HepG2 (cell line): Measurements from ENCODE around the gene PLB1. TPM values are rescaled to one million over a fixed set of nuclear protein-coding genes. Genes with fewer than 3 reads are reported as not detected.

Source experiments
- ETS1 ChIP-seq: sonication (generic); formaldehyde crosslinking; IDR thresholded peaks from 2 replicates; pipeline ENCODE4 v1.4.0; 2020; ENCODE audit warnings: missing genetic modification reagents
- FOSL2 ChIP-seq: sonication (generic); formaldehyde crosslinking; IDR thresholded peaks from 2 replicates; pipeline ENCODE4 v1.4.0; 2020; ENCODE audit warnings: missing genetic modification reagents
- GABPA ChIP-seq, 2 experiments: IDR thresholded peaks; 2 replicates each; pipeline ENCODE4 v1.6.1; 2011 to 2016; ENCODE audit warnings: low read depth in 2 of 2, low read length in 1 of 2, missing biosample characterization in 1 of 2, missing genetic modification characterization in 1 of 2
- IRF2 ChIP-seq: IDR thresholded peaks from 2 replicates; pipeline ENCODE4 v1.6.1; 2018; ENCODE audit warnings: missing genetic modification reagents, missing compliant biosample characterization
- KLF16 ChIP-seq, 2 experiments: sonication (generic) in 1 of 2; formaldehyde crosslinking in 1 of 2; IDR thresholded peaks; 2 replicates each; pipeline versions ENCODE4 v1.6.1 to v1.8.0; 2016 to 2023; ENCODE audit warnings: missing genetic modification reagents in 2 of 2, missing compliant biosample characterization in 1 of 2
- MAZ ChIP-seq, 2 experiments: sonication (generic) in 1 of 2; formaldehyde crosslinking in 1 of 2; IDR thresholded peaks; 2 replicates each; pipeline versions ENCODE4 v1.5.0 to v1.6.1; 2012 to 2020; ENCODE audit warnings: low read depth in 2 of 2, mild to moderate bottlenecking in 2 of 2, borderline replicate concordance in 1 of 2, improper control_type of control experiment in 1 of 2, low read length in 1 of 2, missing genetic modification reagents in 1 of 2, moderate library complexity in 1 of 2
- MYC ChIP-seq: sonication (generic); formaldehyde crosslinking; IDR thresholded peaks from 2 replicates; pipeline ENCODE4 v1.9.0; 2021; ENCODE audit warnings: missing genetic modification reagents, borderline replicate concordance
- RAD21 ChIP-seq: fragments of 450-650 bp; formaldehyde crosslinking; IDR thresholded peaks from 2 replicates; pipeline ENCODE4 v1.5.0; 2020; ENCODE audit warnings: mild to moderate bottlenecking
- RELA ChIP-seq: sonication (generic); formaldehyde crosslinking; IDR thresholded peaks from 2 replicates; pipeline ENCODE4 v1.4.0; 2020; ENCODE audit warnings: missing genetic modification reagents
- SETDB1 ChIP-seq: sonication (generic); formaldehyde crosslinking; IDR thresholded peaks from 2 replicates; pipeline ENCODE4 v1.5.1; 2020; ENCODE audit warnings: missing genetic modification reagents, mild to moderate bottlenecking, borderline replicate concordance
- SP4 ChIP-seq: sonication (generic); formaldehyde crosslinking; IDR thresholded peaks from 2 replicates; pipeline ENCODE4 v1.8.1; 2023; ENCODE audit warnings: mild to moderate bottlenecking, missing genetic modification reagents
- SP5 ChIP-seq: IDR thresholded peaks from 2 replicates; pipeline ENCODE4 v1.6.1; 2016; ENCODE audit warnings: low read depth, borderline replicate concordance
- XRCC5 ChIP-seq: fragments of 200-400 bp; formaldehyde crosslinking; optimal IDR thresholded peaks from 2 replicates; pipeline ENCODE3; 2017; ENCODE audit warnings: mild to moderate bottlenecking, low read length
- YEATS2 ChIP-seq: sonication (generic); formaldehyde crosslinking; IDR thresholded peaks from 2 replicates; pipeline ENCODE4 v1.4.0; 2020; ENCODE audit warnings: missing genetic modification reagents, borderline replicate concordance
- ZNF205 ChIP-seq: IDR thresholded peaks from 2 replicates; pipeline ENCODE4 v1.6.1; 2018; ENCODE audit warnings: missing biosample characterization, missing genetic modification reagents
- ZNF550 ChIP-seq: sonication (generic); formaldehyde crosslinking; IDR thresholded peaks from 2 replicates; pipeline ENCODE4 v1.4.0; 2020; ENCODE audit warnings: mild to moderate bottlenecking, missing genetic modification reagents, borderline replicate concordance
- polyA plus RNA-seq, 8 experiments: library from polyadenylated mRNA; depleted of rRNA in 3 of 8; stranded (reverse) in 7 of 8; unstranded in 1 of 8; fragments of >200 nt; fragmentation: Illumina TruSeq in 4 of 8; extraction: Trizol in 4 of 8; gene quantifications; 2 replicates each; pipeline versions ENCODE4 v1.2.1 to v1.2.3, GENCODE V29; 2011 to 2016; ENCODE audit warnings: low read depth in 4 of 8, missing spikeins in 1 of 8, mixed read lengths in 1 of 8; ENCODE audit not compliant: insufficient read depth in 1 of 8
- total RNA-seq, 5 experiments: library from RNA; depleted of rRNA; stranded (reverse); fragments of >200 nt; fragmentation: Illumina TruSeq; extraction: Trizol; gene quantifications; 2 replicates each; pipeline ENCODE4 v1.2.3, GENCODE V29; 2016; ENCODE audit warnings: low read depth in 1 of 5
- TF ChIP-seq, protein P1 (sequence below): IDR thresholded peaks from 2 replicates; pipeline ENCODE4 v1.6.1; 2016; ENCODE audit warnings: low read depth, control low read depth
- TF ChIP-seq, protein P2 (sequence below): sonication (generic); formaldehyde crosslinking; IDR thresholded peaks from 2 replicates; pipeline ENCODE4 v1.5.0; 2020; ENCODE audit warnings: mild to moderate bottlenecking, missing genetic modification reagents, borderline replicate concordance
- TF ChIP-seq, protein P3 (sequence below): sonication (generic); formaldehyde crosslinking; IDR thresholded peaks from 2 replicates; pipeline ENCODE4 v1.5.1; 2020; ENCODE audit warnings: missing genetic modification reagents, mild to moderate bottlenecking, borderline replicate concordance

Gene PLB1
- total and polyA plus RNA-seq, 2 of the 13 experiments (the other 11 are each of a cell fraction or from before 2014, with no cell fraction given): 0.20 to 1.8 TPM

- TF ChIP-seq, protein P1, sequence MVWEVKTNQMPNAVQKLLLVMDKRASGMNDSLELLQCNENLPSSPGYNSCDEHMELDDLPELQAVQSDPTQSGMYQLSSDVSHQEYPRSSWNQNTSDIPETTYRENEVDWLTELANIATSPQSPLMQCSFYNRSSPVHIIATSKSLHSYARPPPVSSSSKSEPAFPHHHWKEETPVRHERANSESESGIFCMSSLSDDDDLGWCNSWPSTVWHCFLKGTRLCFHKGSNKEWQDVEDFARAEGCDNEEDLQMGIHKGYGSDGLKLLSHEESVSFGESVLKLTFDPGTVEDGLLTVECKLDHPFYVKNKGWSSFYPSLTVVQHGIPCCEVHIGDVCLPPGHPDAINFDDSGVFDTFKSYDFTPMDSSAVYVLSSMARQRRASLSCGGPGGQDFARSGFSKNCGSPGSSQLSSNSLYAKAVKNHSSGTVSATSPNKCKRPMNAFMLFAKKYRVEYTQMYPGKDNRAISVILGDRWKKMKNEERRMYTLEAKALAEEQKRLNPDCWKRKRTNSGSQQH (CRISPR knock-in tag): peak; percentile 91
- TF ChIP-seq ETS1 (CRISPR knock-in tag) (no peak), MYC (CRISPR knock-in tag) (peak; percentile 57; the same call in 1 of the 2 replicates), GABPA (IDR thresholded peaks at IDR 0.05; ENCODE audit: low read depth, low read length) (no peak; the same call in 1 of the 2 replicates), GABPA (CRISPR knock-in tag; IDR thresholded peaks at IDR 0.05; ENCODE audit: low read depth) (peak; percentile 81), KLF16 (CRISPR knock-in tag; IDR thresholded peaks at IDR 0.05) (peak in 1 of 2 experiments; percentile 21; a peak in 2 of 4 replicates), RAD21 (peak; percentile 90), SP5 (CRISPR knock-in tag) (peak; percentile 90), MAZ (IDR thresholded peaks at IDR 0.05; ENCODE audit: borderline replicate concordance, low read depth, low read length) (0 out of 2 replicates have a peak, but pooled peaks have one; percentile 45), MAZ (CRISPR knock-in tag; IDR thresholded peaks at IDR 0.05; ENCODE audit: low read depth) (peak; percentile 75; the same call in 1 of the 2 replicates), ZNF205 (CRISPR knock-in tag) (0 out of 2 replicates have a peak, but pooled peaks have one; percentile 14), YEATS2 (CRISPR knock-in tag) (peak; percentile 76; the same call in 1 of the 2 replicates), SP4 (CRISPR knock-in tag) (peak; percentile 52; the same call in 1 of the 2 replicates), IRF2 (CRISPR knock-in tag) (peak; percentile 39), ZNF550 (CRISPR knock-in tag) (no peak), XRCC5 (peak; percentile 69), RELA (CRISPR knock-in tag) (no peak), SETDB1 (CRISPR knock-in tag) (no peak), FOSL2 (CRISPR knock-in tag) (peak; percentile 92)
- TF ChIP-seq, protein P2, sequence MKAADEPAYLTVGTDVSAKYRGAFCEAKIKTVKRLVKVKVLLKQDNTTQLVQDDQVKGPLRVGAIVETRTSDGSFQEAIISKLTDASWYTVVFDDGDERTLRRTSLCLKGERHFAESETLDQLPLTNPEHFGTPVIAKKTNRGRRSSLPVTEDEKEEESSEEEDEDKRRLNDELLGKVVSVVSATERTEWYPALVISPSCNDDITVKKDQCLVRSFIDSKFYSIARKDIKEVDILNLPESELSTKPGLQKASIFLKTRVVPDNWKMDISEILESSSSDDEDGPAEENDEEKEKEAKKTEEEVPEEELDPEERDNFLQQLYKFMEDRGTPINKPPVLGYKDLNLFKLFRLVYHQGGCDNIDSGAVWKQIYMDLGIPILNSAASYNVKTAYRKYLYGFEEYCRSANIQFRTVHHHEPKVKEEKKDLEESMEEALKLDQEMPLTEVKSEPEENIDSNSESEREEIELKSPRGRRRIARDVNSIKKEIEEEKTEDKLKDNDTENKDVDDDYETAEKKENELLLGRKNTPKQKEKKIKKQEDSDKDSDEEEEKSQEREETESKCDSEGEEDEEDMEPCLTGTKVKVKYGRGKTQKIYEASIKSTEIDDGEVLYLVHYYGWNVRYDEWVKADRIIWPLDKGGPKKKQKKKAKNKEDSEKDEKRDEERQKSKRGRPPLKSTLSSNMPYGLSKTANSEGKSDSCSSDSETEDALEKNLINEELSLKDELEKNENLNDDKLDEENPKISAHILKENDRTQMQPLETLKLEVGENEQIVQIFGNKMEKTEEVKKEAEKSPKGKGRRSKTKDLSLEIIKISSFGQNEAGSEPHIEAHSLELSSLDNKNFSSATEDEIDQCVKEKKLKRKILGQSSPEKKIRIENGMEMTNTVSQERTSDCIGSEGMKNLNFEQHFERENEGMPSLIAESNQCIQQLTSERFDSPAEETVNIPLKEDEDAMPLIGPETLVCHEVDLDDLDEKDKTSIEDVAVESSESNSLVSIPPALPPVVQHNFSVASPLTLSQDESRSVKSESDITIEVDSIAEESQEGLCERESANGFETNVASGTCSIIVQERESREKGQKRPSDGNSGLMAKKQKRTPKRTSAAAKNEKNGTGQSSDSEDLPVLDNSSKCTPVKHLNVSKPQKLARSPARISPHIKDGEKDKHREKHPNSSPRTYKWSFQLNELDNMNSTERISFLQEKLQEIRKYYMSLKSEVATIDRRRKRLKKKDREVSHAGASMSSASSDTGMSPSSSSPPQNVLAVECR (CRISPR knock-in tag): peak; percentile 81
- TF ChIP-seq, protein P3, sequence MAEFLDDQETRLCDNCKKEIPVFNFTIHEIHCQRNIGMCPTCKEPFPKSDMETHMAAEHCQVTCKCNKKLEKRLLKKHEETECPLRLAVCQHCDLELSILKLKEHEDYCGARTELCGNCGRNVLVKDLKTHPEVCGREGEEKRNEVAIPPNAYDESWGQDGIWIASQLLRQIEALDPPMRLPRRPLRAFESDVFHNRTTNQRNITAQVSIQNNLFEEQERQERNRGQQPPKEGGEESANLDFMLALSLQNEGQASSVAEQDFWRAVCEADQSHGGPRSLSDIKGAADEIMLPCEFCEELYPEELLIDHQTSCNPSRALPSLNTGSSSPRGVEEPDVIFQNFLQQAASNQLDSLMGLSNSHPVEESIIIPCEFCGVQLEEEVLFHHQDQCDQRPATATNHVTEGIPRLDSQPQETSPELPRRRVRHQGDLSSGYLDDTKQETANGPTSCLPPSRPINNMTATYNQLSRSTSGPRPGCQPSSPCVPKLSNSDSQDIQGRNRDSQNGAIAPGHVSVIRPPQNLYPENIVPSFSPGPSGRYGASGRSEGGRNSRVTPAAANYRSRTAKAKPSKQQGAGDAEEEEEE: peak; percentile 71; the same call in 1 of the 2 replicates
These were observed 125.6 kb downstream of the PLB1 start (continued) for GRCh38 chr2:28621172-28622100.
